ENCODE data around the gene SETD6. TPM values are rescaled to one million over a fixed set of nuclear protein-coding genes. Genes with fewer than 3 reads are reported as not detected.

Gene SETD6
- total RNA-seq, 4 donors from 2014 or later, result 37.3 to 59.2 (median 44.4) TPM

DNA sequence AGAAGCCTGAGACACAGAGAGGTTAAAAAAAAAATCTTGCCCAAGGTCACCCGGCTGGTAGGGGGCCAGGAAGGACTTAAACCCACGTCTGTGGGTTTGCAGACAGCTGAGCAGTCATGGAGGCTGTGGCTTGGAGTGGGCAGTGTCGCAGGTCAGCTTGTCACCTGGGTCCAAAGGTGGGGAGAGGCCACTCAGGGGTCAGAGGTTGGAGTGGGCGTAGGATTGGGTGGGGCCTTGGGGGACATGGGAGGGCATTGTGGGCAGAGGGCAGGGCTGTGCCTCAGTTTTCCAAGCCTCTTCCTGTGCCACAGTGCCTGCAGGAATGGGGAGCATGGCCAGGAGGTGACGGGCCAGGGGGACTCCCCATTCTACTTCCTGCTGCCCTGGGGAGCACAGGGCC, 17.4 kb upstream of the SETD6 start:
- TF ChIP-seq, protein P1, sequence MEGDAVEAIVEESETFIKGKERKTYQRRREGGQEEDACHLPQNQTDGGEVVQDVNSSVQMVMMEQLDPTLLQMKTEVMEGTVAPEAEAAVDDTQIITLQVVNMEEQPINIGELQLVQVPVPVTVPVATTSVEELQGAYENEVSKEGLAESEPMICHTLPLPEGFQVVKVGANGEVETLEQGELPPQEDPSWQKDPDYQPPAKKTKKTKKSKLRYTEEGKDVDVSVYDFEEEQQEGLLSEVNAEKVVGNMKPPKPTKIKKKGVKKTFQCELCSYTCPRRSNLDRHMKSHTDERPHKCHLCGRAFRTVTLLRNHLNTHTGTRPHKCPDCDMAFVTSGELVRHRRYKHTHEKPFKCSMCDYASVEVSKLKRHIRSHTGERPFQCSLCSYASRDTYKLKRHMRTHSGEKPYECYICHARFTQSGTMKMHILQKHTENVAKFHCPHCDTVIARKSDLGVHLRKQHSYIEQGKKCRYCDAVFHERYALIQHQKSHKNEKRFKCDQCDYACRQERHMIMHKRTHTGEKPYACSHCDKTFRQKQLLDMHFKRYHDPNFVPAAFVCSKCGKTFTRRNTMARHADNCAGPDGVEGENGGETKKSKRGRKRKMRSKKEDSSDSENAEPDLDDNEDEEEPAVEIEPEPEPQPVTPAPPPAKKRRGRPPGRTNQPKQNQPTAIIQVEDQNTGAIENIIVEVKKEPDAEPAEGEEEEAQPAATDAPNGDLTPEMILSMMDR (IDR thresholded peaks at IDR 0.05), result no peak
- TF ChIP-seq POLR2A (IDR thresholded peaks at IDR 0.05), result no peak
- DNase-seq, result no peak
- peaks cover 5 to 13% of the 10 kb centered on the region in 2 donors for H3K4me1 ChIP-seq
- no peaks in the 10 kb centered on the region for H3K27me3 ChIP-seq
- no peaks in the 10 kb centered on the region for H3K36me3 ChIP-seq
- H3K9me3 ChIP-seq, result no peaks in the 10 kb centered on the region
- no peak overlapping the region for H3K4me3 ChIP-seq (replicated peaks in 1 of 3)
- WGBS, 2 donors, result 76 to 78% methylated on average over 5 of the region's 5 CpGs
- no peak overlapping the region for H3K27ac ChIP-seq
- intact Hi-C loops (cut with DNase I), result no loop called here

DNA sequence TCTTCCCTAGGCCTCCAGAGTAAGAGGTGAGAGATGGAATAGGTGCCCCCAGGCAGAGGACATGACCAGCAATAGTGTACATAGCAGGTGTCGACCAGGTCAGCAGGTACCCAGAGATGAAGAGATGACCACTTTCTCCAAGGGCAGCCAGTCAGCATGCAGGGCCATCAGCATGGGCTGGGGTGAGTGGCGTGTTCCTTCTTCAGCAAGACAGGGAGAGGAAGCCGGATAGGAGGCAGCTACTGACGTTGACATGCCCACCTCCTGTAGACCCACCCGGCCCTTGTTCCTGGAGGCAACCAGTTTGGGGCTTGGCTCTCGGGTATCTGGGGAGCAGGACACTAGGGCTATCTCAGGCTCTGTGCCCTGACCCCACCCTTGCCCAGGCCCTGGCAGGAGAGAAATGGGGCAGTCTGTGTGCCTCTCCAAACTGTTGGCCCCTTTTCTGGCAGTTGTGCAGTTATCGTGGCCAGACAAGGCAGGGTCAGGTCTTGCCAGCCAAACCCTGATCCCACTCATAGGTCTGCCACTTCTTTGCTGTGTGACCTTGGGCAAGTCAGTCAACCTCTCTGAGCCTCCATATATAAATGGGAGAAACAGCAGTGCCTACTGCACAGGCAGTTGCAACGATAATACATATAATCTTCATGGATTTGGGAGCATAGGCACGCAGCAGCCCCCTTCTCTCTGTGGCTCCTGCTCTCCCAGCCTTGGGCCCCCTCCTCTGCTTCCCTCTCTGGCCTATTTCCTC, 16.8 kb upstream of the SETD6 start:
- Histone ChIP-seq H3K27me3 (no peaks in the 10 kb centered on the region), H3K4me3 (replicated peaks in 1 of 3) (no peak overlapping the region), H3K4me1 (peaks cover 5 to 13% of the 10 kb centered on the region in 2 donors), H3K27ac (no peak overlapping the region), H3K9me3 (no peaks in the 10 kb centered on the region), H3K36me3 (no peaks in the 10 kb centered on the region)
- TF ChIP-seq, protein P1 (IDR thresholded peaks at IDR 0.05), result no peak
- TF ChIP-seq POLR2A (IDR thresholded peaks at IDR 0.05), result no peak
- WGBS, 2 donors, result 79% methylated on average over 6 to 7 of the region's 9 CpGs
- no peak for DNase-seq
- intact Hi-C loops (cut with DNase I), result no loop called here

DNA sequence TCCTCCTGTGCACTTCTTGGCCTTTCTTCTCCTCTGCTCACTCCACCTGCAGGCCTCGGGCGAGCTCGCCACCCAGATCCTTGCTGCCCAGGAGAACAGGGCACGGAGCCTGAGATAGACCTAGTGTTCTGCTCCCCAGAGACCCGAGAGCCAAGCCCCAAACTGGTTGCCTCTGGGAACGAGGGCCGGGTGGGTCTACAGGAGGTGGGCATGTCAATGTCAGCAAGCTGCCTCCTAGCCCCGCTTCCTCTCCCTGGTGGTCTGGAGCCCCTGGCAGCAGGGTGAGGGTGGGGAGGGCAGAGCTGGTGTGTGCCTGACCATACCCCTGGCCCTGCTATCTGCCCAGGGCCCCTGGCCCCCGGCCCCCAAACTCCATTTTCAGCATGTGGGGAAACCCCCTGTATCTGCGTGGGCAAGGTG, 16.2 kb upstream of the SETD6 start:
- H3K36me3 ChIP-seq, result no peaks in the 10 kb centered on the region
- WGBS, 2 donors, result 67 to 84% methylated on average over 8 of the region's 10 CpGs
- H3K9me3 ChIP-seq, result no peaks in the 10 kb centered on the region
- H3K27me3 ChIP-seq, result no peaks in the 10 kb centered on the region
- no peak overlapping the region for H3K27ac ChIP-seq
- H3K4me3 ChIP-seq (replicated peaks in 1 of 3), result no peak overlapping the region
- TF ChIP-seq, protein P1 (IDR thresholded peaks at IDR 0.05), result no peak
- H3K4me1 ChIP-seq, result peaks cover 5 to 13% of the 10 kb centered on the region in 2 donors
- intact Hi-C loops (cut with DNase I), result no loop called here
- no peak for DNase-seq

DNA sequence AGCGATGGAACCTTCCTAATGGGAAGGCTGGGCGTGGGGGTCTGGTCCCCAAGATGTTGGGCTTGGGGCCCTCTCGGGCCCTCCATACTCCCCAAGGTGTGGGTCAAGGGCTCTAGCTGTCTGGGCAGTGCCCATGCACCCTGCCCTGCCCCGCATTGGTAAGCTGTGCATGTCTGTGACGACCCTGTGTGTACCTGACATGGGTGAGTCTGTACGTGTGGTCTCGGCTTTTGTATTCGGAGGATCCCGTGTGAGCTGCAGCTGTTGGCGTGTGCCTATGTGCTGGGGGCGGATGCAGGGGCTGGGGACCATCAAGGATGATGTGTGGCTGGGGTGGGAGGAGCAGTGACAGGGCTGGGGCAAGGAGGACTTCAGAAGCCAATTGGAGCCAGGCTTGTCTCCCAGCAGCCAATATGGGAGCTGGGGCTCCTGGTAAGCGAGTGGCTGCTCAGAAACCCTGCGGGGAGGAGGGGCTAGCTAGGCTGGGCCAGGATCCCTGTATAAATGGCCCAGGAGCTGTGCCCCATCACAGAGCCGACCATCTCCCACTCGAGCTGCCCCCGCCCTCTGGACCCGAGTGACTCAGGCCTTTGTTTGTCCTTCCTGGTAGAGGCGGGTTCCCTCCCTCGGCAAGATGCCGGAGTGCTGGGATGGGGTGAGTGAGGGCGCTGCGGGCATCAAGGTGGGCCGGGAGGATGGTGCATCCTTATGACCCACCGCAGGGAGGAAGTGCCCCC, 15.5 kb upstream of the SETD6 start, which contains the start of gene NDRG4:
NDRG4 (plus strand) TSS at position 529 of the 737 bp plus-strand sequence; CDS start at position 635, 106 bp downstream.
- no peak for TF ChIP-seq POLR2A (IDR thresholded peaks at IDR 0.05)
- TF ChIP-seq, protein P1 (IDR thresholded peaks at IDR 0.05), result no peak
- Histone ChIP-seq H3K36me3 (no peaks in the 10 kb centered on the region), H3K4me3 (replicated peaks in 1 of 3) (peak within 1 kb of the TSS in 1 of 3 donors; percentile 23), H3K4me1 (peaks cover 5 to 13% of the 10 kb centered on the region in 2 donors), H3K27me3 (no peaks in the 10 kb centered on the region), H3K9me3 (no peaks in the 10 kb centered on the region), H3K27ac (no peak within 1 kb of the TSS)
- intact Hi-C loops (cut with DNase I), result no loop called here
- no peak for DNase-seq
- 42 to 45% methylated on average over 10 to 13 of the region's 24 CpGs for WGBS, 2 donors

All from thyroid gland (tissue), 4 donors.